Measurements from ENCODE around the gene MTG2.

DNA sequence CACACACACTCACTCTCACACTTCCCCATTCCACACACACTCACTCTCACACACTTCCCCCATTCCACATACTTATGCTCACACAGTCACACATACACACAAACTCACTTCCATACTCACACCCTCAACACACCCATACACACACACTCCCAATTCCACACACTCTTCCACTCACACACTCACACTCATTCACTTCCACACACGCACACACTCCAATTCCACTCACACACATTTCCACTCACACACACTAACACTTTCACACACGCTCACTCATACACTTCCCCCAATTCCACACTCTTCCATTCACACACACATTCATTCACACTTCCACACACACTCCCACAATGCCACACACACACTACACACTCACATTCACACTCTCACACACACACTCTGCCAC, 47.4 kb downstream of the MTG2 start:
- TF ChIP-seq MAZ (IDR thresholded peaks at IDR 0.05; ENCODE audit: borderline replicate concordance, low read depth, low read length) = no peak
- no peak for TF ChIP-seq BHLHE40 (IDR thresholded peaks at IDR 0.05; ENCODE audit: low read depth, low read length)
- TF ChIP-seq, protein P1, sequence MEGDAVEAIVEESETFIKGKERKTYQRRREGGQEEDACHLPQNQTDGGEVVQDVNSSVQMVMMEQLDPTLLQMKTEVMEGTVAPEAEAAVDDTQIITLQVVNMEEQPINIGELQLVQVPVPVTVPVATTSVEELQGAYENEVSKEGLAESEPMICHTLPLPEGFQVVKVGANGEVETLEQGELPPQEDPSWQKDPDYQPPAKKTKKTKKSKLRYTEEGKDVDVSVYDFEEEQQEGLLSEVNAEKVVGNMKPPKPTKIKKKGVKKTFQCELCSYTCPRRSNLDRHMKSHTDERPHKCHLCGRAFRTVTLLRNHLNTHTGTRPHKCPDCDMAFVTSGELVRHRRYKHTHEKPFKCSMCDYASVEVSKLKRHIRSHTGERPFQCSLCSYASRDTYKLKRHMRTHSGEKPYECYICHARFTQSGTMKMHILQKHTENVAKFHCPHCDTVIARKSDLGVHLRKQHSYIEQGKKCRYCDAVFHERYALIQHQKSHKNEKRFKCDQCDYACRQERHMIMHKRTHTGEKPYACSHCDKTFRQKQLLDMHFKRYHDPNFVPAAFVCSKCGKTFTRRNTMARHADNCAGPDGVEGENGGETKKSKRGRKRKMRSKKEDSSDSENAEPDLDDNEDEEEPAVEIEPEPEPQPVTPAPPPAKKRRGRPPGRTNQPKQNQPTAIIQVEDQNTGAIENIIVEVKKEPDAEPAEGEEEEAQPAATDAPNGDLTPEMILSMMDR (conservative IDR thresholded peaks at IDR 0.05; ENCODE audit: low read depth, low read length) = no peak
- no peak for TF ChIP-seq RCOR1 (IDR thresholded peaks at IDR 0.05; ENCODE audit: insufficient replicate concordance, low read length)
- TF ChIP-seq POLR2A (IDR thresholded peaks at IDR 0.05; ENCODE audit: low read depth, low read length) = no peak
- TF ChIP-seq CEBPB (IDR thresholded peaks at IDR 0.05; ENCODE audit: low read depth, low read length) = no peak
- no peak for TF ChIP-seq ELK1 (IDR thresholded peaks at IDR 0.05; ENCODE audit: borderline replicate concordance, low read depth, low read length)
- no peak for TF ChIP-seq NFE2L2 (IDR thresholded peaks at IDR 0.05; ENCODE audit: low read depth, low read length)
- TF ChIP-seq MXI1 (IDR thresholded peaks at IDR 0.05; ENCODE audit: borderline replicate concordance, low read depth, low read length) = no peak
- no peak for TF ChIP-seq RAD21 (IDR thresholded peaks at IDR 0.05; ENCODE audit: low read length)
- no peak for TF ChIP-seq CHD1 (IDR thresholded peaks at IDR 0.05; ENCODE audit: low read depth, low read length)
- TF ChIP-seq FOS (IDR thresholded peaks at IDR 0.05; ENCODE audit: low read depth, low read length) = no peak

All from IMR-90 (cell line).